H1 (cell line): Measurements from ENCODE around the gene INPP4A. TPM values are rescaled to one million over a fixed set of nuclear protein-coding genes. Genes with fewer than 3 reads are reported as not detected.

Experiments used
- BRCA1 ChIP-seq: IDR thresholded peaks from 2 replicates; pipeline ENCODE4 v1.6.1; 2012; ENCODE audit warnings: low read depth, low read length, improper control_type of control experiment
- CBX8 ChIP-seq: fragments of 300-800, 300-1000 bp; sonication (generic); IDR thresholded peaks from 2 replicates; pipeline ENCODE4 v1.7.1; 2016; ENCODE audit warnings: low read depth, low read length, borderline replicate concordance
- EP300 ChIP-seq, 2 experiments: IDR thresholded peaks; 1 replicate in 1 of 2; 2 replicates in 1 of 2; pipeline ENCODE4 v1.6.1; 2011 to 2012; ENCODE audit warnings: low read depth in 2 of 2, low read length in 2 of 2, mild to moderate bottlenecking in 2 of 2, borderline replicate concordance in 1 of 2, inconsistent platforms in 1 of 2, moderate library complexity in 1 of 2
- NRF1 ChIP-seq: IDR thresholded peaks from 2 replicates; pipeline ENCODE4 v1.6.1; 2011; ENCODE audit warnings: mild to moderate bottlenecking, low read depth, low read length, improper control_type of control experiment
- RAD21 ChIP-seq, 2 experiments: IDR thresholded peaks in 1 of 2; conservative IDR thresholded peaks in 1 of 2; 2 replicates each; pipeline ENCODE4 v1.6.1; 2011; ENCODE audit warnings: low read depth in 2 of 2, low read length in 2 of 2, improper control_type of control experiment in 1 of 2, inconsistent platforms in 1 of 2, mild to moderate bottlenecking in 1 of 2, moderate library complexity in 1 of 2
- SIN3A ChIP-seq, 2 experiments: IDR thresholded peaks in 1 of 2; conservative IDR thresholded peaks in 1 of 2; 2 replicates each; pipeline ENCODE4 v1.6.1; 2011 to 2012; ENCODE audit warnings: low read length in 2 of 2, improper control_type of control experiment in 1 of 2, low read depth in 1 of 2, mild to moderate bottlenecking in 1 of 2
- SIRT6 ChIP-seq: IDR thresholded peaks from one replicate; pipeline ENCODE4 v1.7.1; 2012; ENCODE audit warnings: low read length, inconsistent platforms
- SP4 ChIP-seq: IDR thresholded peaks from 2 replicates; pipeline ENCODE4 v1.6.1; 2012; ENCODE audit warnings: low read length, inconsistent platforms
- TCF12 ChIP-seq: IDR thresholded peaks from 2 replicates; pipeline ENCODE4 v1.6.1; 2011; ENCODE audit warnings: low read depth, mild to moderate bottlenecking, low read length
- YY1 ChIP-seq: IDR thresholded peaks from 2 replicates; pipeline ENCODE4 v1.6.1; 2011; ENCODE audit warnings: low read depth, mild to moderate bottlenecking, low read length
- polyA plus RNA-seq, 7 experiments: library from polyadenylated mRNA; depleted of rRNA in 3 of 7; stranded (reverse) in 5 of 7; unstranded in 2 of 7; fragments of >200 nt in 5 of 7; fragments of 200-250 nt in 2 of 7; gene quantifications; 1 replicate in 5 of 7; 2 replicates in 1 of 7; 4 replicates in 1 of 7; pipeline versions ENCODE4 v1.2.1 to v1.2.3, GENCODE V29; 2011 to 2013; ENCODE audit warnings: missing spikeins in 2 of 7, mixed read lengths in 2 of 7
- total RNA-seq: library from RNA; stranded (reverse); fragmentation: NEBNext Ultra II Directional; extraction: Animal tissue kit (Norgen Biotek cat#: 25700); gene quantifications from 2 replicates; pipeline ENCODE4 v1.2.1, GENCODE V29; 2021
- TF ChIP-seq, protein P1 (sequence below): fragments of 300-600 bp; sonication (generic); IDR thresholded peaks from 2 replicates; pipeline ENCODE4 v1.7.1; 2012; ENCODE audit warnings: low read length, moderate library complexity, mild to moderate bottlenecking, inconsistent platforms; ENCODE audit not compliant: insufficient replicate concordance

Gene INPP4A
- total and polyA plus RNA-seq, 2 of the 8 experiments (the other 6 are each of a cell fraction or from before 2014, with no cell fraction given), result 25.6 to 34.3 TPM

DNA sequence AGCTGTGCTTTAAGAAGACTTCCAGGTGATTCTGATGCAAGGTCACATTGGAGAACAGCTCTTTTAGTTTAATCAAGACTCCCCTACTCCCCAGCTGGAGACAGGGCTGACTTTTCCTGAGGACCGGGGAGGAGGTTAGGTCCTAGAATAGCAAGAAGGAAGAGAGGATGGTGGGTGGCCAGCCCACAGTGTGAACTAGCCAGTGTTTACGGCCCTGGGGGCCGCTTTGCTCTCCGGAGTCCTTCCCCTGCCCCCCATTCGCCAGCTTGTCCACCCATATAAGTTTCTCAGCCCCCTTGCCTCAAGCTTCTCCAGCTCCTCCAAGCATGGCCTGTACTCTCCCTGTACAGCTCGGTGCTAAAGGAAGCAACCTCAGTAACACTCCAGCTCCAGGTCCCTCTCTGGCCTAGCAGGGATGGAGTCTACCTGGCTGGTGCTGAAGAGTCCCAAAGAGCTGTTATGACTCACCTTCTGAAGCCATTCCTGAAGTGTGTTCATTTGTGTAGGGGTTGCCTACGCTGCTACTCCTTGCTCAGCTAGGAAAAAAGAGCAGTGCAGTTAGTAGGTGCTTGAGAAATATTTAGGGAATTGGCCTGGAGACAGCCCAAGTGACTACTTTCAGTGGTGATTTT is 7.9 kb downstream of the INPP4A start (continued):
- no peak for TF ChIP-seq RAD21 (IDR thresholded peaks at IDR 0.05 in 1 of 2, conservative IDR thresholded peaks at IDR 0.05 in 1 of 2; ENCODE audit: low read depth in 2 of 2, low read length in 2 of 2)
- TF ChIP-seq SIN3A (conservative IDR thresholded peaks at IDR 0.05 in 1 of 2, IDR thresholded peaks at IDR 0.05 in 1 of 2; ENCODE audit: low read depth in 1 of 2, low read length in 2 of 2), result no peak
- TF ChIP-seq, protein P1, sequence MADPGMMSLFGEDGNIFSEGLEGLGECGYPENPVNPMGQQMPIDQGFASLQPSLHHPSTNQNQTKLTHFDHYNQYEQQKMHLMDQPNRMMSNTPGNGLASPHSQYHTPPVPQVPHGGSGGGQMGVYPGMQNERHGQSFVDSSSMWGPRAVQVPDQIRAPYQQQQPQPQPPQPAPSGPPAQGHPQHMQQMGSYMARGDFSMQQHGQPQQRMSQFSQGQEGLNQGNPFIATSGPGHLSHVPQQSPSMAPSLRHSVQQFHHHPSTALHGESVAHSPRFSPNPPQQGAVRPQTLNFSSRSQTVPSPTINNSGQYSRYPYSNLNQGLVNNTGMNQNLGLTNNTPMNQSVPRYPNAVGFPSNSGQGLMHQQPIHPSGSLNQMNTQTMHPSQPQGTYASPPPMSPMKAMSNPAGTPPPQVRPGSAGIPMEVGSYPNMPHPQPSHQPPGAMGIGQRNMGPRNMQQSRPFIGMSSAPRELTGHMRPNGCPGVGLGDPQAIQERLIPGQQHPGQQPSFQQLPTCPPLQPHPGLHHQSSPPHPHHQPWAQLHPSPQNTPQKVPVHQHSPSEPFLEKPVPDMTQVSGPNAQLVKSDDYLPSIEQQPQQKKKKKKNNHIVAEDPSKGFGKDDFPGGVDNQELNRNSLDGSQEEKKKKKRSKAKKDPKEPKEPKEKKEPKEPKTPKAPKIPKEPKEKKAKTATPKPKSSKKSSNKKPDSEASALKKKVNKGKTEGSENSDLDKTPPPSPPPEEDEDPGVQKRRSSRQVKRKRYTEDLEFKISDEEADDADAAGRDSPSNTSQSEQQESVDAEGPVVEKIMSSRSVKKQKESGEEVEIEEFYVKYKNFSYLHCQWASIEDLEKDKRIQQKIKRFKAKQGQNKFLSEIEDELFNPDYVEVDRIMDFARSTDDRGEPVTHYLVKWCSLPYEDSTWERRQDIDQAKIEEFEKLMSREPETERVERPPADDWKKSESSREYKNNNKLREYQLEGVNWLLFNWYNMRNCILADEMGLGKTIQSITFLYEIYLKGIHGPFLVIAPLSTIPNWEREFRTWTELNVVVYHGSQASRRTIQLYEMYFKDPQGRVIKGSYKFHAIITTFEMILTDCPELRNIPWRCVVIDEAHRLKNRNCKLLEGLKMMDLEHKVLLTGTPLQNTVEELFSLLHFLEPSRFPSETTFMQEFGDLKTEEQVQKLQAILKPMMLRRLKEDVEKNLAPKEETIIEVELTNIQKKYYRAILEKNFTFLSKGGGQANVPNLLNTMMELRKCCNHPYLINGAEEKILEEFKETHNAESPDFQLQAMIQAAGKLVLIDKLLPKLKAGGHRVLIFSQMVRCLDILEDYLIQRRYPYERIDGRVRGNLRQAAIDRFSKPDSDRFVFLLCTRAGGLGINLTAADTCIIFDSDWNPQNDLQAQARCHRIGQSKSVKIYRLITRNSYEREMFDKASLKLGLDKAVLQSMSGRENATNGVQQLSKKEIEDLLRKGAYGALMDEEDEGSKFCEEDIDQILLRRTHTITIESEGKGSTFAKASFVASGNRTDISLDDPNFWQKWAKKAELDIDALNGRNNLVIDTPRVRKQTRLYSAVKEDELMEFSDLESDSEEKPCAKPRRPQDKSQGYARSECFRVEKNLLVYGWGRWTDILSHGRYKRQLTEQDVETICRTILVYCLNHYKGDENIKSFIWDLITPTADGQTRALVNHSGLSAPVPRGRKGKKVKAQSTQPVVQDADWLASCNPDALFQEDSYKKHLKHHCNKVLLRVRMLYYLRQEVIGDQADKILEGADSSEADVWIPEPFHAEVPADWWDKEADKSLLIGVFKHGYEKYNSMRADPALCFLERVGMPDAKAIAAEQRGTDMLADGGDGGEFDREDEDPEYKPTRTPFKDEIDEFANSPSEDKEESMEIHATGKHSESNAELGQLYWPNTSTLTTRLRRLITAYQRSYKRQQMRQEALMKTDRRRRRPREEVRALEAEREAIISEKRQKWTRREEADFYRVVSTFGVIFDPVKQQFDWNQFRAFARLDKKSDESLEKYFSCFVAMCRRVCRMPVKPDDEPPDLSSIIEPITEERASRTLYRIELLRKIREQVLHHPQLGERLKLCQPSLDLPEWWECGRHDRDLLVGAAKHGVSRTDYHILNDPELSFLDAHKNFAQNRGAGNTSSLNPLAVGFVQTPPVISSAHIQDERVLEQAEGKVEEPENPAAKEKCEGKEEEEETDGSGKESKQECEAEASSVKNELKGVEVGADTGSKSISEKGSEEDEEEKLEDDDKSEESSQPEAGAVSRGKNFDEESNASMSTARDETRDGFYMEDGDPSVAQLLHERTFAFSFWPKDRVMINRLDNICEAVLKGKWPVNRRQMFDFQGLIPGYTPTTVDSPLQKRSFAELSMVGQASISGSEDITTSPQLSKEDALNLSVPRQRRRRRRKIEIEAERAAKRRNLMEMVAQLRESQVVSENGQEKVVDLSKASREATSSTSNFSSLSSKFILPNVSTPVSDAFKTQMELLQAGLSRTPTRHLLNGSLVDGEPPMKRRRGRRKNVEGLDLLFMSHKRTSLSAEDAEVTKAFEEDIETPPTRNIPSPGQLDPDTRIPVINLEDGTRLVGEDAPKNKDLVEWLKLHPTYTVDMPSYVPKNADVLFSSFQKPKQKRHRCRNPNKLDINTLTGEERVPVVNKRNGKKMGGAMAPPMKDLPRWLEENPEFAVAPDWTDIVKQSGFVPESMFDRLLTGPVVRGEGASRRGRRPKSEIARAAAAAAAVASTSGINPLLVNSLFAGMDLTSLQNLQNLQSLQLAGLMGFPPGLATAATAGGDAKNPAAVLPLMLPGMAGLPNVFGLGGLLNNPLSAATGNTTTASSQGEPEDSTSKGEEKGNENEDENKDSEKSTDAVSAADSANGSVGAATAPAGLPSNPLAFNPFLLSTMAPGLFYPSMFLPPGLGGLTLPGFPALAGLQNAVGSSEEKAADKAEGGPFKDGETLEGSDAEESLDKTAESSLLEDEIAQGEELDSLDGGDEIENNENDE, result no peak
- TF ChIP-seq CBX8, result no peak
- TF ChIP-seq NRF1, result no peak
- TF ChIP-seq SP4, result no peak
- TF ChIP-seq TCF12, result no peak
- no peak for TF ChIP-seq SIRT6
- TF ChIP-seq BRCA1, result no peak
- no peak for TF ChIP-seq EP300 (IDR thresholded peaks at IDR 0.05; ENCODE audit: borderline replicate concordance in 1 of 2, low read depth in 2 of 2, low read length in 2 of 2)
- TF ChIP-seq YY1, result no peak
